Neural cell (in vitro differentiated cells): Measurements from ENCODE around the gene CD2BP2.

Experiments
- EZH2 ChIP-seq: fragments of 200-600, 300-800 bp; shearing (Covaris generic), sonication (generic); IDR thresholded peaks from 2 replicates; pipeline ENCODE4 v1.6.1; 2014; ENCODE audit warnings: antibody characterized with exemption, low read length, borderline replicate concordance, mild to moderate bottlenecking; ENCODE audit not compliant: insufficient read depth, poor library complexity, severe bottlenecking
- POLR2AphosphoS5 ChIP-seq: IDR thresholded peaks from 2 replicates; pipeline ENCODE4 v1.6.1; 2012
- TAF1 ChIP-seq: IDR thresholded peaks from 2 replicates; pipeline ENCODE4 v1.6.1; 2012; ENCODE audit warnings: low read depth
- TF ChIP-seq, protein P1 (sequence below): fragments of 450-650 bp; IDR thresholded peaks from 2 replicates; pipeline ENCODE4 v1.5.1; 2014; ENCODE audit warnings: antibody characterized with exemption, mild to moderate bottlenecking, moderate library complexity; ENCODE audit not compliant: poor library complexity, severe bottlenecking

GRCh38 chr16:30353438-30354129 lies 1.5 kb downstream of the CD2BP2 start:
- TF ChIP-seq POLR2AphosphoS5 (no peak), EZH2 (no peak), TAF1 (no peak)
- TF ChIP-seq, protein P1, sequence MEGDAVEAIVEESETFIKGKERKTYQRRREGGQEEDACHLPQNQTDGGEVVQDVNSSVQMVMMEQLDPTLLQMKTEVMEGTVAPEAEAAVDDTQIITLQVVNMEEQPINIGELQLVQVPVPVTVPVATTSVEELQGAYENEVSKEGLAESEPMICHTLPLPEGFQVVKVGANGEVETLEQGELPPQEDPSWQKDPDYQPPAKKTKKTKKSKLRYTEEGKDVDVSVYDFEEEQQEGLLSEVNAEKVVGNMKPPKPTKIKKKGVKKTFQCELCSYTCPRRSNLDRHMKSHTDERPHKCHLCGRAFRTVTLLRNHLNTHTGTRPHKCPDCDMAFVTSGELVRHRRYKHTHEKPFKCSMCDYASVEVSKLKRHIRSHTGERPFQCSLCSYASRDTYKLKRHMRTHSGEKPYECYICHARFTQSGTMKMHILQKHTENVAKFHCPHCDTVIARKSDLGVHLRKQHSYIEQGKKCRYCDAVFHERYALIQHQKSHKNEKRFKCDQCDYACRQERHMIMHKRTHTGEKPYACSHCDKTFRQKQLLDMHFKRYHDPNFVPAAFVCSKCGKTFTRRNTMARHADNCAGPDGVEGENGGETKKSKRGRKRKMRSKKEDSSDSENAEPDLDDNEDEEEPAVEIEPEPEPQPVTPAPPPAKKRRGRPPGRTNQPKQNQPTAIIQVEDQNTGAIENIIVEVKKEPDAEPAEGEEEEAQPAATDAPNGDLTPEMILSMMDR: no peak
